H54 (cell line): ENCODE results near the gene NSD2.

Experiments
- DNase-seq: peaks from one replicate; pipeline ENCODE4 v3.0.0; 2011; ENCODE audit warnings: low spot score, mixed read lengths; ENCODE audit not compliant: insufficient read length
- FAIRE-seq: peaks from 3 replicates; lab custom pipeline; 2011; peaks lifted over from hg19 to GRCh38; lab: Jason Lieb, UNC
- POLR2A ChIP-seq: IDR thresholded peaks from 2 replicates; pipeline ENCODE4 v1.6.1; 2011; ENCODE audit warnings: low read depth, mild to moderate bottlenecking, low read length

Gene NSD2

GRCh38 chr4:1976416-1977352 lies 105.5 kb downstream of the NSD2 start:
- no peak for TF ChIP-seq POLR2A
- FAIRE-seq (no peak), DNase-seq (no peak)

GRCh38 chr4:1978226-1978625 lies 107.0 kb downstream of the NSD2 start:
- DNase-seq (no peak), FAIRE-seq (no peak)
- TF ChIP-seq POLR2A = no peak

GRCh38 chr4:1978741-1979476 lies 107.7 kb downstream of the NSD2 start:
- FAIRE-seq (no peak), DNase-seq (no peak)
- no peak for TF ChIP-seq POLR2A

GRCh38 chr4:1979477-1980196 lies 108.4 kb downstream of the NSD2 start:
- no peak for DNase-seq
- FAIRE-seq = no peak
- TF ChIP-seq POLR2A = no peak

GRCh38 chr4:1980561-1981041 lies 109.4 kb downstream of the NSD2 start:
- TF ChIP-seq POLR2A = no peak
- FAIRE-seq (no peak), DNase-seq (no peak)

GRCh38 chr4:1981251-1982058 lies 110.3 kb downstream of the NSD2 start:
- FAIRE-seq (no peak), DNase-seq (no peak)
- no peak for TF ChIP-seq POLR2A

GRCh38 chr4:1982124-1983052 lies 111.2 kb downstream of the NSD2 start:
- no peak for FAIRE-seq
- no peak for TF ChIP-seq POLR2A

GRCh38 chr4:1983053-1983845 lies 112.1 kb downstream of the NSD2 start:
- no peak for TF ChIP-seq POLR2A
- FAIRE-seq (no peak), DNase-seq (no peak)

More at GRCh38 chr4:1982124-1983052, 111.2 kb downstream of the NSD2 start:
- no peak for DNase-seq

- TF ChIP-seq POLR2A = no peak
- no peak for DNase-seq
- FAIRE-seq = no peak
Observed at GRCh38 chr4:1983846-1984405, 112.7 kb downstream of the NSD2 start.

GRCh38 chr4:1984406-1985191 lies 113.4 kb downstream of the NSD2 start:
- TF ChIP-seq POLR2A = no peak
- FAIRE-seq = no peak
- no peak for DNase-seq

- no peak for TF ChIP-seq POLR2A
- DNase-seq (no peak), FAIRE-seq (no peak)
Observed at GRCh38 chr4:1985294-1985693, 114.1 kb downstream of the NSD2 start.
